Heart left ventricle (tissue), 16 donors: ENCODE results near the gene TRAPPC2. TPM values are rescaled to one million over a fixed set of nuclear protein-coding genes. Genes with fewer than 3 reads are reported as not detected.

Experiments
- ATAC-seq, 4 donors: fragments of 200-7000 bp; cut with Tn5 transposase; one replicate each; pipeline ENCODE4 v1.9.1; 2020 to 2022; ENCODE audit warnings: moderate library complexity in 4 of 4, mild to moderate bottlenecking in 3 of 4, moderate number of reproducible peaks in 1 of 4
- DNase-seq, 5 donors: peaks; one replicate each; pipeline ENCODE4 v3.0.0-alpha.2; 2020
- H3K27ac ChIP-seq, 12 donors: fragments of 200-600 bp; sonication (generic) in 4 of 12; one replicate each; pipeline versions ENCODE4 v1.5.0 to v1.8.0; 2016 to 2022; ENCODE audit warnings: mild to moderate bottlenecking in 2 of 12
- H3K27me3 ChIP-seq, 9 donors: fragments of 200-600 bp; sonication (generic) in 2 of 9; one replicate each; pipeline versions ENCODE4 v1.5.1 to v1.8.0; 2016 to 2022; ENCODE audit warnings: mild to moderate bottlenecking in 3 of 9
- H3K36me3 ChIP-seq, 9 donors: fragments of 200-600 bp; sonication (generic) in 2 of 9; one replicate each; pipeline versions ENCODE4 v1.5.0 to v1.8.0; 2018 to 2022; ENCODE audit warnings: mild to moderate bottlenecking in 2 of 9
- H3K4me1 ChIP-seq, 12 donors: fragments of 200-600 bp; sonication (generic) in 4 of 12; one replicate each; pipeline versions ENCODE4 v1.5.0 to v1.8.0; 2016 to 2022; ENCODE audit warnings: mild to moderate bottlenecking in 3 of 12
- H3K4me3 ChIP-seq, 12 donors: fragments of 200-600 bp; sonication (generic) in 4 of 12; one replicate each; pipeline versions ENCODE4 v1.5.0 to v1.8.0; 2017 to 2022; ENCODE audit warnings: mild to moderate bottlenecking in 9 of 12, moderate library complexity in 4 of 12
- H3K9me3 ChIP-seq, 12 donors: fragments of 200-600 bp; sonication (generic) in 4 of 12; one replicate each; pipeline versions ENCODE4 v1.5.0 to v1.8.0; 2016 to 2022; ENCODE audit warnings: mild to moderate bottlenecking in 1 of 12
- CTCF ChIP-seq, 12 donors: fragments of 200-600 bp; sonication (generic) in 4 of 12; IDR thresholded peaks; one replicate each; pipeline versions ENCODE4 v1.5.0 to v1.8.0; 2018 to 2022; ENCODE audit warnings: antibody characterized with exemption in 12 of 12, mild to moderate bottlenecking in 5 of 12
- POLR2A ChIP-seq, 2 donors: fragments of 450-650 bp; IDR thresholded peaks; one replicate each; pipeline ENCODE4 v1.6.1; 2017; ENCODE audit warnings: antibody characterized with exemption in 2 of 2, mild to moderate bottlenecking in 2 of 2, moderate library complexity in 2 of 2
- WGBS, 4 donors: extraction: QIAGEN DNeasy Blood & Tissue Kit in 2 of 4; methylation state at CpG; one replicate each; pipeline versions ENCODE4 v1.1.5 to v1.1.7; 2013 to 2018; 5-methylcytosine and 5-hydroxymethylcytosine counted together
- intact Hi-C, 10 donors: fragments of 100-400 bp; cut with DNase I; formaldehyde crosslinking; loops; one replicate each; pipeline versions ENCODE4 v1.11.1 to v1.14.2; 2022
- polyA plus RNA-seq, 2 donors: library from polyadenylated mRNA; stranded (reverse); fragments of 200-250 nt; gene quantifications; one replicate each; pipeline ENCODE4 v1.2.3, GENCODE V29; 2013
- total RNA-seq, 9 donors: library from RNA; depleted of rRNA in 2 of 9; stranded (reverse); fragments of >200 nt in 2 of 9; fragmentation: NEBNext Ultra II Directional in 3 of 9; extraction: Animal tissue kit (Norgen Biotek cat#: 25700) in 3 of 9; gene quantifications; one replicate each; pipeline versions ENCODE4 v1.1.0 to v1.2.4, GENCODE V29; 2016 to 2023
- donor health status: ischemic (EF 13 %, LVEDD 7.1; RV severe dilation, severe dysfunction).
- donor health status: healthy with polysubstance abuse.
- donor health status: DM: no; HTN: yes; CAD: no.
- donor health status: DM: no; HTN: no; CAD: no.
- donor health status: ischemic (EF 25% LVEDD 6.9; RV normal size, moderate dysfunction).
- donor health status: ischemic (EF 25% LVEDD 5.7; RV mildly dilated, moderate dysfunction).
- donor health status: healthy.
- donor health status: DM: yes; HTN: yes; CAD: no.
- donor health status: ischemic (EF 35%, LVEDD 5.7; RV mildly dilated, moderate dysfunction).
- donor health status: nonischemic (EF 11% LVEDD 7.7; RV severe dilation, severe dysfunction).
- donor health status: DM: yes; HTN: yes; CAD: no.
- donor health status: PGD.
- donor health status: ischemic (EF 29% LVEDD 5.4; RV normal size, mild dysfunction).
- donor health status: nonischemic (EF 23%, LVEDD 6.1; RV moderate dilation, normal function).

TRAPPC2 gene
- total and polyA plus RNA-seq, 11 donors: 3.5 to 11.1 (median 5.2) TPM

- no peak overlapping the region for H3K27ac ChIP-seq
- H3K27me3 ChIP-seq: no peaks in the 10 kb centered on the region
- H3K9me3 ChIP-seq: no peaks in the 10 kb centered on the region
- intact Hi-C loops: no loop called here
- DNase-seq (no peak), ATAC-seq (no peak)
- WGBS, 4 donors: 36 to 56% (median 45%) methylated on average over 3 of the region's 3 CpGs
- TF ChIP-seq POLR2A (IDR thresholded peaks at IDR 0.05) (no peak), CTCF (IDR thresholded peaks at IDR 0.05) (no peak)
- H3K36me3 ChIP-seq: peaks cover 0 to 19% (median 0%) of the 10 kb centered on the region in 9 donors
- H3K4me3 ChIP-seq: no peak overlapping the region
- H3K4me1 ChIP-seq: peaks cover 0 to 47% (median 19%) of the 10 kb centered on the region in 12 donors
These were observed 30.8 kb downstream of the TRAPPC2 start for GRCh38 chrX:13703589-13703988.

- no peak for TF ChIP-seq CTCF (IDR thresholded peaks at IDR 0.05)
- TF ChIP-seq POLR2A (IDR thresholded peaks at IDR 0.05): no peak
- H3K36me3 ChIP-seq: peaks cover 0 to 19% (median 0%) of the 10 kb centered on the region in 9 donors
- ATAC-seq: no peak
- H3K4me1 ChIP-seq: peaks cover 0 to 51% (median 21%) of the 10 kb centered on the region in 12 donors
- DNase-seq: no peak
- H3K9me3 ChIP-seq: no peaks in the 10 kb centered on the region
- H3K27me3 ChIP-seq: no peaks in the 10 kb centered on the region
- H3K27ac ChIP-seq: no peak overlapping the region
- no peak overlapping the region for H3K4me3 ChIP-seq
- whole genome bisulfite sequencing, 4 donors: 66 to 71% (median 68%) methylated on average over 3 of the region's 3 CpGs
- intact Hi-C loops: no loop called here
These were observed 31.3 kb downstream of the TRAPPC2 start for GRCh38 chrX:13703135-13703534.

- ATAC-seq (no peak), DNase-seq (no peak)
- WGBS, 4 donors: 64 to 84% (median 73%) methylated on average over 5 of the region's 5 CpGs
- Histone ChIP-seq H3K27ac (no peak overlapping the region), H3K36me3 (peaks cover 0 to 19% (median 0%) of the 10 kb centered on the region in 9 donors), H3K27me3 (no peaks in the 10 kb centered on the region), H3K4me1 (peaks cover 0 to 56% (median 22%) of the 10 kb centered on the region in 12 donors), H3K9me3 (no peaks in the 10 kb centered on the region), H3K4me3 (no peak overlapping the region)
- intact Hi-C loops: no loop called here
- TF ChIP-seq POLR2A (IDR thresholded peaks at IDR 0.05) (no peak), CTCF (IDR thresholded peaks at IDR 0.05) (no peak)
These were observed 32.2 kb downstream of the TRAPPC2 start for GRCh38 chrX:13702111-13702789.

GRCh38 chrX:13700380-13700779 is 34.0 kb downstream of the TRAPPC2 start:
- no peak overlapping the region for H3K4me3 ChIP-seq
- H3K27ac ChIP-seq: no peak overlapping the region
- WGBS, 4 donors: 40 to 52% (median 43%) methylated on average over 4 of the region's 4 CpGs
- TF ChIP-seq POLR2A (IDR thresholded peaks at IDR 0.05) (no peak), CTCF (IDR thresholded peaks at IDR 0.05) (no peak)
- peaks cover 0 to 15% (median 0%) of the 10 kb centered on the region in 9 donors for H3K36me3 ChIP-seq
- intact Hi-C loops: no loop called here
- no peaks in the 10 kb centered on the region for H3K9me3 ChIP-seq
- H3K27me3 ChIP-seq: peaks cover 0 to 8% (median 0%) of the 10 kb centered on the region in 9 donors
- ATAC-seq (no peak), DNase-seq (no peak)
- peaks cover 0 to 63% (median 23%) of the 10 kb centered on the region in 12 donors for H3K4me1 ChIP-seq
